ENCODE results near the gene ZG16.

DNA sequence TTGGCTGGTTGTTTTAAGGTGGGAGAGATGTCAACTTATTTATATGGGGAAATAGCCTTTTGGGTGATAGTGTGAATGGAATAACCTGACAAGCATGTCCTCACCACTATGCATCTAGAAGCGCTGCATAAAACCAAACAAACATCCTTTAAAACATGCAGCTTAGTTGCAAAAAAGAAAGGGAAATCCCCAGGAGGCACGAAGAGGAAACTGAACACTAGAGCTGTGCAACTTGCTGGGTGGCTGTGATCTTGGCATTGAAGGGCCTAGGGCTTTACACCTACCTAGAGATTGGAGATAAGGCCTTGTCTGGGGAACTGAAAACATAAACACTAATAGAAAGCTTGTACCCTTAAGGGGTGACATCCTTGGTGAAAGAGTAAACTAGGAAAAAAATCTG, 39.5 kb upstream of the ZG16 start:
- TF ChIP-seq CTCF (IDR thresholded peaks at IDR 0.05 in 2 of 3, conservative IDR thresholded peaks at IDR 0.05 in 1 of 3; ENCODE audit: insufficient read depth in 2 of 3, low read depth in 1 of 3, low read length in 3 of 3) (no peak), NCOA1 (IDR thresholded peaks at IDR 0.05; ENCODE audit: low read depth) (no peak), YY1 (IDR thresholded peaks at IDR 0.05; ENCODE audit: borderline replicate concordance in 1 of 3, control insufficient read depth in 1 of 3, extremely low read depth in 1 of 3, insufficient read depth in 3 of 3, insufficient read length in 1 of 3, insufficient replicate concordance in 2 of 3, low read depth in 1 of 3, low read length in 2 of 3) (no peak), ZNF217 (CRISPR knock-in tag; IDR thresholded peaks at IDR 0.05) (no peak), FIP1L1 (IDR thresholded peaks at IDR 0.05; ENCODE audit: low read depth, low read length, poor library complexity, severe bottlenecking) (no peak), ZBTB43 (CRISPR knock-in tag; IDR thresholded peaks at IDR 0.05) (no peak)
